ENCODE measurements around the gene NCOA5. TPM values are rescaled to one million over a fixed set of nuclear protein-coding genes. Genes with fewer than 3 reads are reported as not detected.

The NCOA5 gene
- total RNA-seq, 1 donor from 2014 or later = 9.1 TPM

GRCh38 chr20:46018112-46018511, 71.7 kb downstream of the NCOA5 start:
- DNase-seq (ENCODE audit: low read depth in 2 of 2) = no peak

GRCh38 chr20:46017272-46017671, 72.5 kb downstream of the NCOA5 start:
- DNase-seq (ENCODE audit: low read depth in 2 of 2) = no peak

- no peak for DNase-seq (ENCODE audit: low read depth in 2 of 2)
Measured at GRCh38 chr20:46014517-46015396, 75.0 kb downstream of the NCOA5 start.

GRCh38 chr20:46013829-46014516, 75.8 kb downstream of the NCOA5 start:
- DNase-seq (ENCODE audit: low read depth in 2 of 2) = peak; percentile 55 to 57

GRCh38 chr20:46013322-46013828, 76.4 kb downstream of the NCOA5 start:
- DNase-seq (ENCODE audit: low read depth in 2 of 2) = no peak

- no peak for DNase-seq (ENCODE audit: low read depth in 2 of 2)
Measured at GRCh38 chr20:46012921-46013320, 76.8 kb downstream of the NCOA5 start.

GRCh38 chr20:46011631-46012482, 77.9 kb downstream of the NCOA5 start:
- peak in 1 of 2 donors; percentile 61 for DNase-seq (ENCODE audit: low read depth in 2 of 2)

Other genes with a start within 250 kb of the NCOA5 start
- gene ACOT8, start 232.6 kb downstream of the NCOA5 start, total RNA-seq = 25.7 and 35.3 TPM in 2 replicates
- gene ZSWIM3, start 232.3 kb downstream of the NCOA5 start, total RNA-seq = 5.0 and 7.9 TPM in 2 replicates
- gene ZSWIM1, start 208.7 kb downstream of the NCOA5 start, total RNA-seq = 2.4 and 4.0 TPM in 2 replicates
- 0.44 and 0.79 TPM in 2 replicates for gene SPATA25, start 202.3 kb downstream of the NCOA5 start, total RNA-seq
- 2.2 and 3.0 TPM in 2 replicates for gene NEURL2, start 198.8 kb downstream of the NCOA5 start, total RNA-seq
- 40.8 and 64.1 TPM in 2 replicates for gene CTSA, start 198.6 kb downstream of the NCOA5 start, total RNA-seq
- gene PLTP, start 177.8 kb downstream of the NCOA5 start, total RNA-seq = 4.4 and 4.8 TPM in 2 replicates
- 7.8 and 9.5 TPM in 2 replicates for gene PCIF1, start 155.3 kb downstream of the NCOA5 start, total RNA-seq
- gene ZNF335, start 117.8 kb downstream of the NCOA5 start, total RNA-seq = 4.4 and 8.9 TPM in 2 replicates
- under 0.01 TPM in 1 of 2 replicates, not detected in the other for gene MMP9, start 81.1 kb downstream of the NCOA5 start, total RNA-seq
- 0.20 and 0.44 TPM in 2 replicates for gene SLC12A5, start 60.7 kb downstream of the NCOA5 start, total RNA-seq
- 2.2 and 18.1 TPM in 2 replicates for gene CD40, start 28.4 kb upstream of the NCOA5 start, total RNA-seq
- under 0.01 and 0.79 TPM in 2 replicates for gene CDH22, start 218.5 kb upstream of the NCOA5 start, total RNA-seq